ENCODE measurements around the gene ATF7IP2.

DNA sequence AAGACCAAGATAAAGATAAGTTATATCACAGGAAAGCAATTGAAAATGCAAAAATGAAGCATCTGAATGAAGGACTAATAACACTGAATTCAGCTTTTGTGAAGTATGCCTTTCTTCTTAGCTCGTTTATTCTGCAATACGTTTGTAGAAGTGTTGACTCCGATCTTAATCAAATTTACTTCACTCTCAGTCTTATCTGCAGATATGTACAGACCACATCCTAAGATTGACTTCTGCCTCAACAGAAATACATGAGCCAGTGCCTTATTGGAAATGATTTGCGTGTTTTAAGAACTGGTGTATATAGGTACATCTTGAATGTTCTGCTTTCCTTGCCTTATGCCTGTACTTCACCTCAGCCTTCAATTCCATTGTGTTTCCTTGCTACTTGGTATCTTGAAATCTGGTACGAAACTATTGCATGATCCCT, 1.3 kb downstream of the ATF7IP2 start:
- TF ChIP-seq, protein P1, sequence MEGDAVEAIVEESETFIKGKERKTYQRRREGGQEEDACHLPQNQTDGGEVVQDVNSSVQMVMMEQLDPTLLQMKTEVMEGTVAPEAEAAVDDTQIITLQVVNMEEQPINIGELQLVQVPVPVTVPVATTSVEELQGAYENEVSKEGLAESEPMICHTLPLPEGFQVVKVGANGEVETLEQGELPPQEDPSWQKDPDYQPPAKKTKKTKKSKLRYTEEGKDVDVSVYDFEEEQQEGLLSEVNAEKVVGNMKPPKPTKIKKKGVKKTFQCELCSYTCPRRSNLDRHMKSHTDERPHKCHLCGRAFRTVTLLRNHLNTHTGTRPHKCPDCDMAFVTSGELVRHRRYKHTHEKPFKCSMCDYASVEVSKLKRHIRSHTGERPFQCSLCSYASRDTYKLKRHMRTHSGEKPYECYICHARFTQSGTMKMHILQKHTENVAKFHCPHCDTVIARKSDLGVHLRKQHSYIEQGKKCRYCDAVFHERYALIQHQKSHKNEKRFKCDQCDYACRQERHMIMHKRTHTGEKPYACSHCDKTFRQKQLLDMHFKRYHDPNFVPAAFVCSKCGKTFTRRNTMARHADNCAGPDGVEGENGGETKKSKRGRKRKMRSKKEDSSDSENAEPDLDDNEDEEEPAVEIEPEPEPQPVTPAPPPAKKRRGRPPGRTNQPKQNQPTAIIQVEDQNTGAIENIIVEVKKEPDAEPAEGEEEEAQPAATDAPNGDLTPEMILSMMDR (IDR thresholded peaks at IDR 0.05; ENCODE audit: insufficient read depth, low read length) = no peak
- TF ChIP-seq POLR2AphosphoS5 (IDR thresholded peaks at IDR 0.05; ENCODE audit: low read depth) (no peak), SPI1 (IDR thresholded peaks at IDR 0.05; ENCODE audit: borderline replicate concordance, low read depth) (no peak)
- TF ChIP-seq, protein P2, sequence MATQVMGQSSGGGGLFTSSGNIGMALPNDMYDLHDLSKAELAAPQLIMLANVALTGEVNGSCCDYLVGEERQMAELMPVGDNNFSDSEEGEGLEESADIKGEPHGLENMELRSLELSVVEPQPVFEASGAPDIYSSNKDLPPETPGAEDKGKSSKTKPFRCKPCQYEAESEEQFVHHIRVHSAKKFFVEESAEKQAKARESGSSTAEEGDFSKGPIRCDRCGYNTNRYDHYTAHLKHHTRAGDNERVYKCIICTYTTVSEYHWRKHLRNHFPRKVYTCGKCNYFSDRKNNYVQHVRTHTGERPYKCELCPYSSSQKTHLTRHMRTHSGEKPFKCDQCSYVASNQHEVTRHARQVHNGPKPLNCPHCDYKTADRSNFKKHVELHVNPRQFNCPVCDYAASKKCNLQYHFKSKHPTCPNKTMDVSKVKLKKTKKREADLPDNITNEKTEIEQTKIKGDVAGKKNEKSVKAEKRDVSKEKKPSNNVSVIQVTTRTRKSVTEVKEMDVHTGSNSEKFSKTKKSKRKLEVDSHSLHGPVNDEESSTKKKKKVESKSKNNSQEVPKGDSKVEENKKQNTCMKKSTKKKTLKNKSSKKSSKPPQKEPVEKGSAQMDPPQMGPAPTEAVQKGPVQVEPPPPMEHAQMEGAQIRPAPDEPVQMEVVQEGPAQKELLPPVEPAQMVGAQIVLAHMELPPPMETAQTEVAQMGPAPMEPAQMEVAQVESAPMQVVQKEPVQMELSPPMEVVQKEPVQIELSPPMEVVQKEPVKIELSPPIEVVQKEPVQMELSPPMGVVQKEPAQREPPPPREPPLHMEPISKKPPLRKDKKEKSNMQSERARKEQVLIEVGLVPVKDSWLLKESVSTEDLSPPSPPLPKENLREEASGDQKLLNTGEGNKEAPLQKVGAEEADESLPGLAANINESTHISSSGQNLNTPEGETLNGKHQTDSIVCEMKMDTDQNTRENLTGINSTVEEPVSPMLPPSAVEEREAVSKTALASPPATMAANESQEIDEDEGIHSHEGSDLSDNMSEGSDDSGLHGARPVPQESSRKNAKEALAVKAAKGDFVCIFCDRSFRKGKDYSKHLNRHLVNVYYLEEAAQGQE (IDR thresholded peaks at IDR 0.05; ENCODE audit: insufficient replicate concordance, low read depth) = no peak

Data from HL-60 (cell line).